ENCODE data around the gene ACTL9.
"Not testable (repeated sequence)": the region's sequence is repeated elsewhere in the genome, so short reads cannot be mapped to it uniquely, and the experiment has no call there.

Gene ACTL9, protein sequence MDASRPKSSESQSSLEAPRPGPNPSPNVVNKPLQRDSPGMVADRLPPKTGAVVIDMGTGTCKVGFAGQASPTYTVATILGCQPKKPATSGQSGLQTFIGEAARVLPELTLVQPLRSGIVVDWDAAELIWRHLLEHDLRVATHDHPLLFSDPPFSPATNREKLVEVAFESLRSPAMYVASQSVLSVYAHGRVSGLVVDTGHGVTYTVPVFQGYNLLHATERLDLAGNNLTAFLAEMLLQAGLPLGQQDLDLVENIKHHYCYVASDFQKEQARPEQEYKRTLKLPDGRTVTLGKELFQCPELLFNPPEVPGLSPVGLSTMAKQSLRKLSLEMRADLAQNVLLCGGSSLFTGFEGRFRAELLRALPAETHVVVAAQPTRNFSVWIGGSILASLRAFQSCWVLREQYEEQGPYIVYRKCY

GRCh38 chr19:8698433-8699063 is at the start of gene ACTL9:
TSS of gene ACTL9 (minus strand) at chr19:8698795. CDS start at chr19:8698701, 94 bp downstream.
- in situ Hi-C loops (cut with MboI; ENCODE audit: low pct_unique_long_range_greater_than_20kb, low sequenced_read_pairs), result no loop called here
- no peak for DNase-seq

- in situ Hi-C loops (cut with MboI; ENCODE audit: low pct_unique_long_range_greater_than_20kb, low sequenced_read_pairs); DNase-seq: not testable (repeated sequence)
These were observed 40.9 kb upstream of the ACTL9 start for GRCh38 chr19:8739291-8740065.

GRCh38 chr19:8738377-8738776 is 39.8 kb upstream of the ACTL9 start:
- DNase-seq, result no peak
- in situ Hi-C loops (cut with MboI; ENCODE audit: low pct_unique_long_range_greater_than_20kb, low sequenced_read_pairs), result no loop called here

DNA sequence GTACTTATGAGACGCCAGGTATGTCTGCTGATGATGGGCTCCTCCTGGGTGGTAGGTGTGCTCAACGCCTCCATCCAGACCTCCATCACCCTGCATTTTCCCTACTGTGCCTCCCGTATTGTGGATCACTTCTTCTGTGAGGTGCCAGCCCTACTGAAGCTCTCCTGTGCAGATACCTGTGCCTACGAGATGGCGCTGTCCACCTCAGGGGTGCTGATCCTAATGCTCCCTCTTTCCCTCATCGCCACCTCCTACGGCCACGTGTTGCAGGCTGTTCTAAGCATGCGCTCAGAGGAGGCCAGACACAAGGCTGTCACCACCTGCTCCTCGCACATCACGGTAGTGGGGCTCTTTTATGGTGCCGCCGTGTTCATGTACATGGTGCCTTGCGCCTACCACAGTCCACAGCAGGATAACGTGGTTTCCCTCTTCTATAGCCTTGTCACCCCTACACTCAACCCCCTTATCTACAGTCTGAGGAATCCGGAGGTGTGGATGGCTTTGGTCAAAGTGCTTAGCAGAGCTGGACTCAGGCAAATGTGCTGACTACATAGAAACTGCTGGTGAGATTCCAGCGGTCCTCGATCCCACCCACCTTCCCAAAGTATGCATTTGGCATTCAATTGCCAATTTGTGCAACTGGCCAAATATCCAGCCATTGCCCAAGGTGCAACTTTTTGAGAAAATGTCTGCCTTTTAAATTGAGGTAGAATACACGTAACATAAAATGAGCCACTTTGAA is 33.0 kb upstream of the ACTL9 start:
- DNase-seq, result peak; percentile 11
- in situ Hi-C loops (cut with MboI; ENCODE audit: low pct_unique_long_range_greater_than_20kb, low sequenced_read_pairs), result no loop called here

GRCh38 chr19:8724276-8724675 is 25.7 kb upstream of the ACTL9 start:
- no peak for DNase-seq
- in situ Hi-C loops (cut with MboI; ENCODE audit: low pct_unique_long_range_greater_than_20kb, low sequenced_read_pairs), result no loop called here

- in situ Hi-C loops (cut with MboI; ENCODE audit: low pct_unique_long_range_greater_than_20kb, low sequenced_read_pairs), result no loop called here
- DNase-seq, result no peak
These were observed 23.4 kb upstream of the ACTL9 start for GRCh38 chr19:8722032-8722431.

- in situ Hi-C loops (cut with MboI; ENCODE audit: low pct_unique_long_range_greater_than_20kb, low sequenced_read_pairs), result no loop called here
- DNase-seq, result no peak
These were observed 22.7 kb upstream of the ACTL9 start, which contains the start of gene OR2Z1 for GRCh38 chr19:8721334-8721733. TSS of gene OR2Z1 (plus strand) at chr19:8721634. CDS start at chr19:8731029, 9,395 bp downstream.

DNA sequence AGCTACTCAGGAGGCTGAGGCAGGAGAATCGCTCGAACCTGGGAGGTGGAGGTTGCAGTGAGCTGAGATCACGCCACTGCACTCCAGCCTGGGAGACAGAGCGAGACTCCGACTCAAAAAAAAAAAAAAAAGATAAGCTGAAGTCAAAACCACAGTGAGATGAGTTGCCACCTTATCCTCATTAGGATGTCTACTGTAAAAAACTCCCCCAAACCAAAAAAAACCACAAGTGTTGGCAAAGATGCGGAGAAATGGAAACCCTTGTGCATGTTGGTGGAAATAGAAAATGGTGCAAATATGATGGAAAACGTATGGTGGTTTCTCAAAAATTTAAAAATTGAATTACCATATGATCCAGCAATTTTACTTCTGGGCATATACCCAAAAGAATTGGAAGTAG is 11.7 kb upstream of the ACTL9 start:
- DNase-seq, result peak; percentile 59
- in situ Hi-C loops (cut with MboI; ENCODE audit: low pct_unique_long_range_greater_than_20kb, low sequenced_read_pairs), result not testable (repeated sequence)

GRCh38 chr19:8705742-8706141 is 7.1 kb upstream of the ACTL9 start:
- in situ Hi-C loops (cut with MboI; ENCODE audit: low pct_unique_long_range_greater_than_20kb, low sequenced_read_pairs), result no loop called here
- DNase-seq, result peak; percentile 86

GRCh38 chr19:8705304-8705703 is 6.7 kb upstream of the ACTL9 start:
- DNase-seq; in situ Hi-C loops (cut with MboI; ENCODE audit: low pct_unique_long_range_greater_than_20kb, low sequenced_read_pairs): not testable (repeated sequence)

DNA sequence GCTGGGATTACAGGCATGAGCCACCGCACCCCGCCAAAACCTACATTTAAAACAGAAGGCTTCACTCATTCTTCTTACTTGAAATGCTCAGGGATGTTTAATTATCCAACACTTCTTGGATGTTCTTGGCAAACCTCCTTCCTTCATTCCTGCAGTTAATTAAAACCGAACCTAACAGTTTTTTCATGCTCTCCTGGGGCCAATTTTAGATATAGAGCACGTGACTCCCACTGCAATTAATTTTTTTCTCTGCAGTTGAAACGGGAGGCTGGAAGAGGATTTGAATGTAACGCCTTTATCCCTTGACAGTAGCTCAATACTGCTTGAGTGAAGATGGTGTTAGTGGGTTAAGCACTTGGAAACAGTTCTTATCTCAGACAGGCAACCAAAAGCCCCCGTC is 4.6 kb upstream of the ACTL9 start:
- DNase-seq, result no peak
- in situ Hi-C loops (cut with MboI; ENCODE audit: low pct_unique_long_range_greater_than_20kb, low sequenced_read_pairs), result no loop called here

DNA sequence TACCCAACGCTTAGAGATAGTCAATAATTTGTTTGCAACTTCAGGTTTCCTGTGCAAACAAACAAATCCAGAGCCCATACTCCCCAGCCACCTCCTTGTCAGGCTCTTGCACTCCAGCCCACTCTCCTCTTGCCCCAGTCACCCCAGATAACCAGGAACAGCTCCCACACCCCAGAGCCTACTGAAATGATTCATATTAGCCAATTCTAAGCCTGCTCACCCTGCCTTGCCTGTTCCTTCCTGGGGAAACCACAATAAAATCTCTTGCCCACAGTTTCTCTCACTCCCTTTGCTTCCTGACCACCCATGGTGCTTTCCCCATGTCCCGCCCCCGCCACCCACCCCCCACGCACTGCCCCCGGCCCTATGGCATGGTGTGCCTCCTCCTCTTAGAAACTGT is 3.8 kb upstream of the ACTL9 start:
- in situ Hi-C loops (cut with MboI; ENCODE audit: low pct_unique_long_range_greater_than_20kb, low sequenced_read_pairs), result no loop called here
- peak; percentile 90 for DNase-seq

- in situ Hi-C loops (cut with MboI; ENCODE audit: low pct_unique_long_range_greater_than_20kb, low sequenced_read_pairs), result no loop called here
- no peak for DNase-seq
These were observed 2.4 kb upstream of the ACTL9 start for GRCh38 chr19:8700956-8701355.

DNA sequence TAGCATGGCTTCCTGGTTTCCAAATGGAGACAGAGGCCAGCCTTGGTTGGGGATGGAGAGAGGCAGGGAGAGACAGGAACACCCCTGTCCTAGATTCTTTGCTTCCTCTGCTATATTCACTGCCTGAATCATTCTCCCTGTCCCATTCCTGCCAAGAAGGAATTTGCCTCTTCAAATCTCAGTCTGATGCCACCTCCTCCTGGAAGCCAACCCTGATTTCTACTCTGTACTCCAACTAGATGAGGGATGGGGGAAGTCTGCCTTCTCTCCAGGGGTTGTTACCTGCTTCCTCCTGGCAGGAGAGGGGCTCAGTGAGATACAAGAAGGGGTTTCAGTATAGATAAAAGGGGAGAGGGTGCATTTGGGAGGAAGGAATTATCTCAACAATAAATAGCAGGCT is 1.3 kb upstream of the ACTL9 start:
- in situ Hi-C loops (cut with MboI; ENCODE audit: low pct_unique_long_range_greater_than_20kb, low sequenced_read_pairs), result no loop called here
- no peak for DNase-seq

GRCh38 chr19:8697671-8698432 is 743 bp downstream of the ACTL9 start:
- DNase-seq, result no peak
- in situ Hi-C loops (cut with MboI; ENCODE audit: low pct_unique_long_range_greater_than_20kb, low sequenced_read_pairs), result no loop called here

DNA sequence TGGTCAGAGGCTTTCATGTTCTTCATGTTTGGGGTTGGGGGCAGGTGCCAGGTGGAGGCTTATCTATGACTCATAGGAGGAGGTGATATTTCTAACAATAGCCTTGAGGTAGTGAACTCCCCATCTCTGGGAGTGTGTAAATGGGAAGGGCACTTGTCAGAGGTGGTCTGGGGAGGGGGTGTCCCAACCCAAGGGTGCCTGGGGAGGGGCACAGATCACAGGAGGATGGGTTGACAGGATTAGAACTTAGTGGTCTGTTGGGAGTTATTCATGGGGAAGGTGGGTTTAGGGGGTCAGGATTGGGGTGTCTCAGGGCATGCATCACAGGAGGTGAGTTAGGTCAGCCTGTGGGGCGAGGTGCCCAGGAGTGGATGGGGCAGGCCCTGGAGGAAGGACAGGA is 1.6 kb downstream of the ACTL9 start:
- in situ Hi-C loops (cut with MboI; ENCODE audit: low pct_unique_long_range_greater_than_20kb, low sequenced_read_pairs), result no loop called here
- no peak for DNase-seq

DNA sequence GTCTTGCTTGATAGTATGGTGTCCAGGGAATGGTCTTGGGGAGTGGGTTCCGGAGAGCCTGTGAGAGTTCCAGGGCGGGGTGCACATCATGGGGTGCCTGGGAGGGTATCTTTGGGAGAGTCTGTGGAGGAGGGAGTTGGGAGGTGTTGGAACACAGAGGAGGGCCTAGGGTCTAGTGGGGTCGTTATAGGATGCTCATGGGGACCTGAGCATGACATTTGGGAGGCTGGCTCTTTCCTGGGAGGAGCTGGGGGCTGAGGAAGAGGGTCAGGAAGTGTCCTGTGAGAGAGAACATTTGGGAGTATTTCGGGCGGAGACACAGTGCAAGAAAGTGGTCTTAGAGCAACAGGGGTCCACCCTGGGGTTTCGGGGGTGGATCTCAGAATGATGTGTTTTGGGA is 2.7 kb downstream of the ACTL9 start:
- no peak for DNase-seq
- in situ Hi-C loops (cut with MboI; ENCODE audit: low pct_unique_long_range_greater_than_20kb, low sequenced_read_pairs), result no loop called here

DNA sequence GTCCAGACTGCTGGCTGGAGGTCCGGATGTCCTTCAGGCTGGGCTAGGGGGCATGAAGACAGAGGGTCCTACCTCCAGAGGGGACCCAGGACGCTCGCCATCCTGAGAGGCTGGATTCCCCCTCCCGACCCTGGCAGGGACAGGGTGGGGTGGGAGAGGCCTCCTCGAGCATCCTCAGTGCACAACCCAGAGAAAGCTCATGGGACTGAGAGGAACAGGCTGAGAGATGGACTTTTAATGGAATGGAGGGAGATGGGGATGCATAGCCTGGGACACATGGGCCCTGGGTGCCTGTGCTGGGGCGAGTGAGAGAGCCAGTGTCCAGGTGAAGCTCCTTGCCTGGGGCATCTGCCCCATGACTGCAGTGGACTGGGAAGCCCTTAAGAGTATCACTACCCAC is 3.1 kb downstream of the ACTL9 start:
- in situ Hi-C loops (cut with MboI; ENCODE audit: low pct_unique_long_range_greater_than_20kb, low sequenced_read_pairs), result no loop called here
- DNase-seq, result no peak
